Naive thymus-derived CD8-positive, alpha-beta T cell (primary cell): ENCODE measurements around the gene CDH4. TPM values are rescaled to one million over a fixed set of nuclear protein-coding genes. Genes with fewer than 3 reads are reported as not detected.

Experiments
- ATAC-seq, 2 donors: fragments of 150-1000 bp; cut with Tn5 transposase in 1 of 2; sonication (Bioruptor Pico), chemical (Tn5 transposase) in 1 of 2; 1 replicate in 1 of 2; 2 replicates in 1 of 2; pipeline ENCODE4 v1.10.0; 2021; ENCODE audit warnings: mild to moderate bottlenecking in 2 of 2, moderate library complexity in 2 of 2
- POLR2A ChIA-PET: fragments of 350-600 bp; sonication (Branson Sonifier 250); formaldehyde crosslinking; loops from one replicate; lab custom pipeline; 2021; ENCODE audit warnings: antibody characterized with exemption; lab: Charles Lee
- DNase-seq, 10 donors: peaks; one replicate each; pipeline versions ENCODE4 v3.0.0 to v3.0.0-alpha.2; 2020 to 2022
- H3K27ac Mint-ChIP-seq, 10 donors: one replicate each; pipeline ENCODE4 v1.8.0; 2020 to 2022; ENCODE audit warnings: mild to moderate bottlenecking in 10 of 10, mixed read lengths in 10 of 10, moderate library complexity in 4 of 10, inconsistent platforms in 1 of 10
- H3K27me3 Mint-ChIP-seq, 5 donors: one replicate each; pipeline ENCODE4 v1.8.0; 2021 to 2022; ENCODE audit warnings: mixed read lengths in 5 of 5
- H3K36me3 Mint-ChIP-seq, 3 donors: one replicate each; pipeline ENCODE4 v1.8.0; 2020 to 2022; ENCODE audit warnings: mixed read lengths in 3 of 3, mild to moderate bottlenecking in 2 of 3, inconsistent platforms in 1 of 3
- H3K4me1 Mint-ChIP-seq, 4 donors: one replicate each; pipeline ENCODE4 v1.8.0; 2021 to 2022; ENCODE audit warnings: mixed read lengths in 4 of 4
- H3K4me3 Mint-ChIP-seq, 10 donors: one replicate each; pipeline ENCODE4 v1.8.0; 2020 to 2022; ENCODE audit warnings: mild to moderate bottlenecking in 10 of 10, mixed read lengths in 10 of 10, moderate library complexity in 6 of 10, inconsistent platforms in 1 of 10
- H3K9me3 Mint-ChIP-seq, 9 donors: one replicate each; pipeline ENCODE4 v1.8.0; 2020 to 2022; ENCODE audit warnings: mixed read lengths in 9 of 9, mild to moderate bottlenecking in 3 of 9, inconsistent platforms in 1 of 9, moderate library complexity in 1 of 9
- polyA plus RNA-seq, 3 donors: library from polyadenylated mRNA; unstranded; fragments of 300-500 nt; fragmentation: Illumina TruSeq; gene quantifications; one replicate each; pipeline ENCODE4 v1.2.3, GENCODE V29; 2021
- total RNA-seq, 8 experiments: library from RNA in 2 of 8; stranded (reverse) in 2 of 8; gene quantifications; one replicate each; pipeline ENCODE4 v1.2.3 and lab custom pipeline; 2021 to 2026

CDH4 gene
- total and polyA plus RNA-seq, 5 experiments from 2014 or later = 0.07 to 0.44 (median 0.15) TPM; not detected in 1

DNA sequence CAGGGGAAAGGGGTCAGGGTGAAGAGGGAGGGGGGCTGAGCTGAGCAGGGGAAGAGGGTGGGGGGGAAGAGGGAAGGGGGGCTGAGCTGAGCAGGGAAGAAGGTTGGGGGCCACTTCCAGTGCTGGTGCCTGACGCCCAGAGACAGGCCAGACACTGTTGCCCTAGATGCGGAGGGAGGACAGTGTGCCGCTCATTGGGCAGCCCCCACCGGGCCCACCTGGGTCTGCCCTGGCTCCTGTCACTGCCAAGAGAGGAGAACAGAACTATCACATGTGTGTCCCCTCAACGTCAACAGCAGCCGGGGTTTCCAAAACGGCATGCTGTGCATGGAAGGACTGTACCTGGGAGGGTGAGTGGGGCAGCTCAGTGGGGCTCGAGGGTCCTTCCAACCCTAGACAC, 342.1 kb downstream of the CDH4 start:
- H3K27me3 Mint-ChIP-seq = peaks cover 0 to 6% (median 0%) of the 10 kb centered on the region in 5 donors
- peaks cover 0 to 43% (median 22%) of the 10 kb centered on the region in 9 donors for H3K9me3 Mint-ChIP-seq
- peaks cover 0 to 12% (median 0%) of the 10 kb centered on the region in 3 donors for H3K36me3 Mint-ChIP-seq
- H3K4me3 Mint-ChIP-seq = no peak overlapping the region
- ATAC-seq (no peak), DNase-seq (no peak)
- POLR2A ChIA-PET = no interaction called here
- no peaks in the 10 kb centered on the region for H3K4me1 Mint-ChIP-seq
- no peak overlapping the region for H3K27ac Mint-ChIP-seq

- H3K27me3 Mint-ChIP-seq = peaks cover 0 to 6% (median 0%) of the 10 kb centered on the region in 5 donors
Observed at GRCh38 chr20:61595216-61595615, 343.2 kb downstream of the CDH4 start.

DNA sequence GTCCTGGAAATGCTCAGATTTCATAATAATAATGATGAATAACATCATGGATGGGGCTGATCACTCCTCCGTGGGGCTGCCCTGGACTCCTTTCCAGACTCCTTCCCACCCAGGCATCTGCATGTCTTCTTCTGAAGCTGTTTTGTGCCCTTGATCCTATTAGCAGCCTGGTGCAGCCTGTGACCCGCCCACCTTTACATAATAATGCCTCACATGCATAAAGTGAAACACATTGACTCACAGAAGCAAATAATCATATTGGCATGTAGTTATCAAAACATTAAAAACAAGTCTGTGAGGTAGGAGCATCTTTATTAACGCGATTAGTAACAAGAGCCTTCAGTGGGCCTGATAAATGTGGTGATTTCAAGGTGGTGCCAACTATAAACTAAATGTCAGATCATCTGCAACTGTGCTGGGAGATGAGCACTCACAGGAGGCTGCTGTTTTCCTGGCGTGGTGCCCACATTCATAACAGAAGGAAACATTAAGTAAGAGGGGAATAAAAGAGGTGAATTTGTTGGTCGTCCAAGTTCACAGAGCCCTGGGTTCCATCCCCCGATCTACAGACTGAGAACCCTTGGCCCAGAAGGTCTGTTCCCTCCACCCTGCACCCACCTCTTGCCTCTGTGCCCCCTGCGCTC, 344.7 kb downstream of the CDH4 start:
- POLR2A ChIA-PET = no interaction called here
- H3K36me3 Mint-ChIP-seq = peaks cover 0 to 5% (median 0%) of the 10 kb centered on the region in 3 donors
- no peaks in the 10 kb centered on the region for H3K4me1 Mint-ChIP-seq
- peaks cover 0 to 33% (median 16%) of the 10 kb centered on the region in 9 donors for H3K9me3 Mint-ChIP-seq
- ATAC-seq (no peak), DNase-seq (no peak)
- H3K4me3 Mint-ChIP-seq = no peak overlapping the region
- peaks cover 0 to 6% (median 0%) of the 10 kb centered on the region in 5 donors for H3K27me3 Mint-ChIP-seq
- no peak overlapping the region for H3K27ac Mint-ChIP-seq

More at GRCh38 chr20:61595216-61595615, 343.2 kb downstream of the CDH4 start:
- no peaks in the 10 kb centered on the region for H3K4me1 Mint-ChIP-seq
- H3K36me3 Mint-ChIP-seq = peaks cover 0 to 12% (median 0%) of the 10 kb centered on the region in 3 donors
- H3K27ac Mint-ChIP-seq = no peak overlapping the region
- POLR2A ChIA-PET = no interaction called here
- no peak for DNase-seq
- H3K9me3 Mint-ChIP-seq = peaks cover 0 to 43% (median 22%) of the 10 kb centered on the region in 9 donors
- H3K4me3 Mint-ChIP-seq = no peak overlapping the region
- ATAC-seq = no peak

DNA sequence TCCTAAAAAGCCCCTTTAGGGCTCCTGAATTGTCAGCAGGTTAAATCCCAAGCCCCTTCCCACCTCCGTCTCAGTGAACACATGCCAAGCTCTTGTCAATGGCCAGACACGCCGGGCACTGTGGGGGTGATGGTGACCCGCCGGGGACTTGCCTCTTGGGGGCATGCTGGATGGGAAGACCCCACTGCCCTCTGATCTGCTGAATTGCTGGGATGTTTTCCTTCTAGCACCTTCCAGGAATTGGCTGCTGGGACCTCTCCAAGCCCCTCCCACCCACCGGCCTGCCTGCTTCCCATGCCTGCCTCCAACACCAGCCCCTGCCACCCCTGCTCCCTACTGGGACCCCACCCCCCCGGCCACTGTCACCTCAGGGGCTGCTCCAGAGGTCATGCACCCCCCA, 345.9 kb downstream of the CDH4 start:
- Mint-ChIP-seq H3K9me3 (peaks cover 0 to 22% (median 12%) of the 10 kb centered on the region in 9 donors), H3K4me3 (no peak overlapping the region), H3K27ac (no peak overlapping the region), H3K4me1 (no peaks in the 10 kb centered on the region), H3K36me3 (peaks cover 0 to 5% (median 0%) of the 10 kb centered on the region in 3 donors), H3K27me3 (peaks cover 0 to 6% (median 0%) of the 10 kb centered on the region in 5 donors)
- ATAC-seq = no peak
- POLR2A ChIA-PET = no interaction called here
- DNase-seq = no peak

DNA sequence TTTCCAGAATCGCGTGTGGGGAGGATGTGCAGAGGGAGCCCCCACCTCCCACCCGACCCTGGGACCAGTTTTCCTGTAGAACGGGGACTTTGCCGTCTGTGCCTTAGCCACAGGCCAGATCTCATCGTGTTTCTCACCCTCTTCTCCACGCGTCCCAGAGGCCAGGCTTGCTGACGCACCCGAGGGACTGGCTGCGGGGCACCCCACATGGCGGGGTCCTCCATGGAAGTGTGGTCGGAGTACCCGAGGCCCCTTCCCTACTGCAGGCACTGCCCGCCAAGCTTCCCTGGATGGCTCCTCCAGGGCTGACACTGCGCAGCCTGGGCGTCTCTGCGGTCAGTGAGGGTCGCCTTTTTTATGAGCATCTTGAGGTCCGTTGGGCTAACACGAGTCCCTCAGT, 346.5 kb downstream of the CDH4 start:
- H3K4me1 Mint-ChIP-seq = no peaks in the 10 kb centered on the region
- no peak overlapping the region for H3K4me3 Mint-ChIP-seq
- peaks cover 0 to 5% (median 0%) of the 10 kb centered on the region in 3 donors for H3K36me3 Mint-ChIP-seq
- no peak for DNase-seq
- no peak overlapping the region for H3K27ac Mint-ChIP-seq
- POLR2A ChIA-PET = no interaction called here
- no peak for ATAC-seq
- H3K27me3 Mint-ChIP-seq = peaks cover 0 to 7% (median 0%) of the 10 kb centered on the region in 5 donors
- H3K9me3 Mint-ChIP-seq = peaks cover 0 to 18% (median 9%) of the 10 kb centered on the region in 9 donors

DNA sequence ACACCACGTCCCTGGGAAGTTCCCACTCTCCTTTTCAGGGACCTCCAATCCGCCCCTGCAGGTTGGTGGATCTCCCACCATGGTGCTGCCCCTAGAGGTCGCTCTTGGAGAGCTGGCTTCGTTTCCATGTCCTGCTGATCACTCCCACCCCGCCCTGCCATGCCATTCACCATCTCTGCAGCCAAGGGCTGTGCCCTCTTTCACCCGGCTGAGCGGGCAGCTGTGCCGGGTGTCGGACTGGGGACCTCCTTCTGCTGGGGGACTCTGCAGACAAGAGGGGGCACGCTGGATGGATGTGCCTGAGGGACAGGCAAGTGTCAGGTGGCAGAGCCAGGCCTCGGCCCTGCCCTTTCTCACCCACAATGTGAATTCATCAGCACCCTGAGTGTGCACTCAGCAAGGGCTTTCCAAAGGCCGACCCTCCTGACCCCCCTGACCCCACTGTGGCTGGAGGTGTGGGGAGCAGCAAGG, 347.0 kb downstream of the CDH4 start:
- Mint-ChIP-seq H3K4me3 (no peak overlapping the region), H3K27me3 (peaks cover 0 to 7% (median 0%) of the 10 kb centered on the region in 5 donors), H3K4me1 (no peaks in the 10 kb centered on the region), H3K36me3 (peaks cover 0 to 5% (median 0%) of the 10 kb centered on the region in 3 donors), H3K9me3 (peaks cover 0 to 18% (median 9%) of the 10 kb centered on the region in 9 donors), H3K27ac (no peak overlapping the region)
- ATAC-seq (no peak), DNase-seq (no peak)
- POLR2A ChIA-PET = no interaction called here

DNA sequence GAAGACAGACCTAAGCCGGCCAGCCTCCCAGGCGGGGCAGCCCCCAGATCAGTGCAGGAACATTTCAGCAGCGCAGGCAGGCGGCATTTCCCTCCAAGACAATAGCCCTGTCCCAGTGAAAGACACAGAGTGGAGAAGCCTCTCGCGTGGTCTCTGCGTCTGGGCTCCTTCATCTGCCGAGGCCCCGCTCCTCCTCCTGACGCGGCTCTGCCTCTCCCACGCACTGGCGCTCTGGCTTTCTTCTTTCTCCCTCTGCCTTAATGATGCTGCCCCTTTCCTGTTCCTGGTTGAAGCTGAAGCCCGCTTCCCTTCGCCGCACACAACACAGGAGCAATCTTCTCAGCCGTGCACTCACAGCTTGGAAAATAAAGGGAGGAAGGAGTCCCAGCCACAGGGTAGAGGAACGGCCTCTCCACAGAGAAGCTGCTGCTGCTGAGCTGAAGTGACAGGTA, 347.5 kb downstream of the CDH4 start:
- peaks cover 0 to 7% (median 0%) of the 10 kb centered on the region in 5 donors for H3K27me3 Mint-ChIP-seq
- DNase-seq = no peak
- H3K36me3 Mint-ChIP-seq = peaks cover 0 to 5% (median 0%) of the 10 kb centered on the region in 3 donors
- peaks cover 0 to 18% (median 11%) of the 10 kb centered on the region in 9 donors for H3K9me3 Mint-ChIP-seq
- no peak overlapping the region for H3K4me3 Mint-ChIP-seq
- H3K4me1 Mint-ChIP-seq = no peaks in the 10 kb centered on the region
- no peak for ATAC-seq
- POLR2A ChIA-PET = no interaction called here
- H3K27ac Mint-ChIP-seq = no peak overlapping the region

DNA sequence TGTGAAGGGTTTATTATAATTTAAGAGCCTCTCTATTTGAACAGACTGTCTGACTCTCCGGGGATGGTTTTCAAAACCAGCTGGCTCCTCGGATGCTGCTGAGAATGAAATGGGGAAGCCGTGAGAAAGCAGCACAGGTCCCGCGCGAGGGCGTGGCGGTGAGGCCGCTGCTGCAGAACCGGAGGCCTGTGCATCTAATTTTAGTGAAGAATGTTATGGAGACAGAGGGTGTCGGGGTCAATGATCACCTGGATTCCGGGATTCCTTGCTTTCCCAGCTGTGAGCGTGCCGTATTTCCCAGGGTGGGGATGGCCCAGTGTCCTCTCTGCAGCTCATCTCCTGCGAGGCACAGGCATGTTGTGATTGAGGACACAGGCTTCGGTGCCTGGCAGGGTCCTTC, 348.0 kb downstream of the CDH4 start:
- Mint-ChIP-seq H3K36me3 (peaks cover 0 to 5% (median 0%) of the 10 kb centered on the region in 3 donors), H3K9me3 (peaks cover 0 to 18% (median 12%) of the 10 kb centered on the region in 9 donors), H3K27me3 (peaks cover 0 to 7% (median 0%) of the 10 kb centered on the region in 5 donors), H3K4me1 (no peaks in the 10 kb centered on the region), H3K27ac (peak overlapping the region in 1 of 10 donors; percentile 58), H3K4me3 (no peak overlapping the region)
- DNase-seq = no peak
- POLR2A ChIA-PET = no interaction called here
- no peak for ATAC-seq

DNA sequence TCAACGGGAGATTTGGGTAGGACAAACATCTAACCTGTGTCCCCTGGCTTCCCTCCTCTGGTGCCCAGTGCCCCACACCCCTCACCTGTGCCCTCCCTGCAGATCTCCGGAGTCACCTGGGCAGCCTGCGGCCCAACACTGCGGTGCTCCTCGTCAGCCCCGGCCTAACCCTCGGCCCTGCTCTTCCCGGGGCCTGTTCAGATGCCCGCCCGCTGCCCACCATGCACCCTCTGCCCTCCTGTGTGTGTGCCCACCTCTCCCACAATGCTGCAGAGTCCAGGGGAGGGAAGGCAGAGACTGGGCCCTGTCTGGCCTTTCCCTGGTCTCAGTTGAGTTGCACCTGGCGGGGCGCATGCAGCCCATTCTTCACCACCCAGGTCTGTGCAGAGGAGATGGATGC, 349.3 kb downstream of the CDH4 start:
- peaks cover 0 to 11% (median 5%) of the 10 kb centered on the region in 9 donors for H3K9me3 Mint-ChIP-seq
- ATAC-seq = no peak
- no peak for DNase-seq
- no peak overlapping the region for H3K27ac Mint-ChIP-seq
- H3K4me1 Mint-ChIP-seq = no peaks in the 10 kb centered on the region
- POLR2A ChIA-PET = no interaction called here
- H3K36me3 Mint-ChIP-seq = peaks cover 0 to 5% (median 0%) of the 10 kb centered on the region in 3 donors
- no peak overlapping the region for H3K4me3 Mint-ChIP-seq
- H3K27me3 Mint-ChIP-seq = peaks cover 0 to 7% (median 0%) of the 10 kb centered on the region in 5 donors

- Mint-ChIP-seq H3K27ac (no peak overlapping the region), H3K36me3 (peaks cover 0 to 1% (median 0%) of the 10 kb centered on the region in 3 donors), H3K9me3 (peaks cover 0 to 8% (median 1%) of the 10 kb centered on the region in 9 donors), H3K4me3 (no peak overlapping the region), H3K4me1 (no peaks in the 10 kb centered on the region), H3K27me3 (peaks cover 0 to 4% (median 0%) of the 10 kb centered on the region in 5 donors)
- DNase-seq = no peak
- POLR2A ChIA-PET = interaction anchor here (0.7 kb wide), 1 partner anchor 10 kb away, joined by 6 read pairs; no protein-coding TSS in a partner anchor
- no peak for ATAC-seq
Observed at GRCh38 chr20:61601853-61602252, 349.8 kb downstream of the CDH4 start.

- ATAC-seq (no peak), DNase-seq (no peak)
- peaks cover 0 to 4% (median 0%) of the 10 kb centered on the region in 5 donors for H3K27me3 Mint-ChIP-seq
- H3K27ac Mint-ChIP-seq = peak overlapping the region in 1 of 10 donors; percentile 9
- no peak overlapping the region for H3K4me3 Mint-ChIP-seq
- POLR2A ChIA-PET = no interaction called here
- no peaks in the 10 kb centered on the region for H3K4me1 Mint-ChIP-seq
- no peaks in the 10 kb centered on the region for H3K36me3 Mint-ChIP-seq
- peaks cover 0 to 10% (median 0%) of the 10 kb centered on the region in 9 donors for H3K9me3 Mint-ChIP-seq
Observed at GRCh38 chr20:61603715-61604114, 351.7 kb downstream of the CDH4 start.

GRCh38 chr20:61604549-61604948, 352.5 kb downstream of the CDH4 start:
- ATAC-seq (no peak), DNase-seq (no peak)
- POLR2A ChIA-PET = no interaction called here
- Mint-ChIP-seq H3K9me3 (peaks cover 0 to 10% (median 0%) of the 10 kb centered on the region in 9 donors), H3K27ac (no peak overlapping the region), H3K36me3 (no peaks in the 10 kb centered on the region), H3K4me1 (no peaks in the 10 kb centered on the region), H3K27me3 (peaks cover 0 to 4% (median 0%) of the 10 kb centered on the region in 5 donors), H3K4me3 (no peak overlapping the region)

DNA sequence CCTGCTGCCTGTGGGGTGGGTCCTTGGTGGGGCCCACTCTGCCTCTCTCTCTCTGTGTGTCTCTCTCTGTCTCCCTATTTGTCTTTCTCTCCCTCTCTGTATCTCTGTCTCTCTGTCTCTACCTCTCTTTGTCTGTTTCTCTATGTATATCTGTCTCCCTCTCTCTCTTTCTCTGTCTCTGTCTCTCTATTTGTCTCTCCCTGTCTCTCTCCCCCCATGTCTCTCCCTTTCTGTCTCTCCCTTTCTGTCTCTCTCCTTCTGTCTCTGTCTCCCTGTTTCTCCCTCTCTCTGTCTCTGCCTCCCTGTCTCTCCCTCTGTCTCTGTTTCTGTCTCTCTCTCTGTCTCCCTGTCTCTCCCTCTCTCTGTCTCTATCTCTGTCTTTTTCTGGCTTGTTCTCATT, 353.2 kb downstream of the CDH4 start:
- Mint-ChIP-seq H3K27ac (peak overlapping the region in 1 of 10 donors; percentile 67), H3K9me3 (peaks cover 0 to 17% (median 0%) of the 10 kb centered on the region in 9 donors), H3K4me1 (no peaks in the 10 kb centered on the region), H3K36me3 (no peaks in the 10 kb centered on the region), H3K27me3 (peaks cover 0 to 4% (median 0%) of the 10 kb centered on the region in 5 donors), H3K4me3 (no peak overlapping the region)
- POLR2A ChIA-PET = no interaction called here
- DNase-seq = no peak
- no peak for ATAC-seq
